Ishikawa (cell line): ENCODE data around the gene ZNF570.

Experiments
- CEBPB ChIP-seq: IDR thresholded peaks from 2 replicates; pipeline ENCODE4 v1.6.1; 2012
- CREB1 ChIP-seq: IDR thresholded peaks from 2 replicates; pipeline ENCODE4 v1.6.1; 2012; ENCODE audit warnings: low read depth
- EGR1 ChIP-seq: IDR thresholded peaks from 2 replicates; pipeline ENCODE4 v1.6.1; 2012
- EP300 ChIP-seq: IDR thresholded peaks from 2 replicates; pipeline ENCODE4 v1.6.1; 2012; ENCODE audit warnings: borderline replicate concordance
- FOXM1 ChIP-seq: IDR thresholded peaks from 2 replicates; pipeline ENCODE4 v1.6.1; 2012; ENCODE audit warnings: low read depth, borderline replicate concordance
- NFIC ChIP-seq: IDR thresholded peaks from 2 replicates; pipeline ENCODE4 v1.6.1; 2012
- RAD21 ChIP-seq: IDR thresholded peaks from 2 replicates; pipeline ENCODE4 v1.6.1; 2012; ENCODE audit warnings: low read depth
- TAF1 ChIP-seq: IDR thresholded peaks from 2 replicates; pipeline ENCODE4 v1.6.1; 2012; ENCODE audit warnings: low read depth, mild to moderate bottlenecking
- TCF12 ChIP-seq: IDR thresholded peaks from 2 replicates; pipeline ENCODE4 v1.6.1; 2012; ENCODE audit warnings: low read depth
- TEAD4 ChIP-seq: IDR thresholded peaks from 2 replicates; pipeline ENCODE4 v1.6.1; 2012
- YY1 ChIP-seq: IDR thresholded peaks from 2 replicates; pipeline ENCODE4 v1.6.1; 2012; ENCODE audit warnings: low read depth
- ZBTB7A ChIP-seq: IDR thresholded peaks from 2 replicates; pipeline ENCODE4 v1.6.1; 2012; ENCODE audit warnings: low read depth
- TF ChIP-seq, protein P1 (sequence below): IDR thresholded peaks from 2 replicates; pipeline ENCODE4 v1.6.1; 2012
- TF ChIP-seq, protein P2 (sequence below): IDR thresholded peaks from 2 replicates; pipeline ENCODE4 v1.6.1; 2012; ENCODE audit warnings: low read depth, mild to moderate bottlenecking
- TF ChIP-seq, protein P3 (sequence below): IDR thresholded peaks from 2 replicates; pipeline ENCODE4 v1.6.1; 2012

The ZNF570 gene

DNA sequence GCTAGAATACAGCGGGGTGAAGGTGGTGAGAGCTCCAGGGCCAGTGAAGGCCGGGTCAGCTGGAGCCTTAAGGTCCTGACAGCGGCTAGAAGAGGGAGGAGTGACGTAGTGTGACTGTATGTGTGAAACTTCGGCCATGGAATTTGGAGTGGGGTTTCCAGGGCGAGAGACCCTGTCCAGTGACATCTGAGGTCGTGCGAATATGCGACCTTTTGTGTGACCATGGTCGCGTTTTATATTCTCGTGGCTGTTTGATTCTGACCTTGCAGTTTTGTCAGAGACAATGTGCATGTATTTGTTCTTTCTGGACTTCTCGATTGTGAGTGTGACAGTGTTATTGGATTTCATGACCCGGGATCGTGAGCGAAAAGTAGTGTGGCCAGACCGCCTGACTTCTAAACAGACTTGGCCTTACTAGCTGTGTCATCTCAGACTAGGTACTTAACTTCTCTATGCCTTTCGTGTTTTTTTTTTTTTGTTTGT is 1.5 kb upstream of the ZNF570 start:
- TF ChIP-seq FOXM1 (no peak), EP300 (no peak), TAF1 (no peak), CREB1 (no peak), TEAD4 (no peak), CEBPB (no peak), NFIC (no peak), EGR1 (no peak), RAD21 (no peak), ZBTB7A (no peak), TCF12 (no peak), YY1 (no peak)
- TF ChIP-seq, protein P1, sequence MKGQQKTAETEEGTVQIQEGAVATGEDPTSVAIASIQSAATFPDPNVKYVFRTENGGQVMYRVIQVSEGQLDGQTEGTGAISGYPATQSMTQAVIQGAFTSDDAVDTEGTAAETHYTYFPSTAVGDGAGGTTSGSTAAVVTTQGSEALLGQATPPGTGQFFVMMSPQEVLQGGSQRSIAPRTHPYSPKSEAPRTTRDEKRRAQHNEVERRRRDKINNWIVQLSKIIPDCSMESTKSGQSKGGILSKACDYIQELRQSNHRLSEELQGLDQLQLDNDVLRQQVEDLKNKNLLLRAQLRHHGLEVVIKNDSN = no peak
- TF ChIP-seq, protein P2, sequence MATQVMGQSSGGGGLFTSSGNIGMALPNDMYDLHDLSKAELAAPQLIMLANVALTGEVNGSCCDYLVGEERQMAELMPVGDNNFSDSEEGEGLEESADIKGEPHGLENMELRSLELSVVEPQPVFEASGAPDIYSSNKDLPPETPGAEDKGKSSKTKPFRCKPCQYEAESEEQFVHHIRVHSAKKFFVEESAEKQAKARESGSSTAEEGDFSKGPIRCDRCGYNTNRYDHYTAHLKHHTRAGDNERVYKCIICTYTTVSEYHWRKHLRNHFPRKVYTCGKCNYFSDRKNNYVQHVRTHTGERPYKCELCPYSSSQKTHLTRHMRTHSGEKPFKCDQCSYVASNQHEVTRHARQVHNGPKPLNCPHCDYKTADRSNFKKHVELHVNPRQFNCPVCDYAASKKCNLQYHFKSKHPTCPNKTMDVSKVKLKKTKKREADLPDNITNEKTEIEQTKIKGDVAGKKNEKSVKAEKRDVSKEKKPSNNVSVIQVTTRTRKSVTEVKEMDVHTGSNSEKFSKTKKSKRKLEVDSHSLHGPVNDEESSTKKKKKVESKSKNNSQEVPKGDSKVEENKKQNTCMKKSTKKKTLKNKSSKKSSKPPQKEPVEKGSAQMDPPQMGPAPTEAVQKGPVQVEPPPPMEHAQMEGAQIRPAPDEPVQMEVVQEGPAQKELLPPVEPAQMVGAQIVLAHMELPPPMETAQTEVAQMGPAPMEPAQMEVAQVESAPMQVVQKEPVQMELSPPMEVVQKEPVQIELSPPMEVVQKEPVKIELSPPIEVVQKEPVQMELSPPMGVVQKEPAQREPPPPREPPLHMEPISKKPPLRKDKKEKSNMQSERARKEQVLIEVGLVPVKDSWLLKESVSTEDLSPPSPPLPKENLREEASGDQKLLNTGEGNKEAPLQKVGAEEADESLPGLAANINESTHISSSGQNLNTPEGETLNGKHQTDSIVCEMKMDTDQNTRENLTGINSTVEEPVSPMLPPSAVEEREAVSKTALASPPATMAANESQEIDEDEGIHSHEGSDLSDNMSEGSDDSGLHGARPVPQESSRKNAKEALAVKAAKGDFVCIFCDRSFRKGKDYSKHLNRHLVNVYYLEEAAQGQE = no peak
- TF ChIP-seq, protein P3, sequence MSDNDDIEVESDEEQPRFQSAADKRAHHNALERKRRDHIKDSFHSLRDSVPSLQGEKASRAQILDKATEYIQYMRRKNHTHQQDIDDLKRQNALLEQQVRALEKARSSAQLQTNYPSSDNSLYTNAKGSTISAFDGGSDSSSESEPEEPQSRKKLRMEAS = no peak

DNA sequence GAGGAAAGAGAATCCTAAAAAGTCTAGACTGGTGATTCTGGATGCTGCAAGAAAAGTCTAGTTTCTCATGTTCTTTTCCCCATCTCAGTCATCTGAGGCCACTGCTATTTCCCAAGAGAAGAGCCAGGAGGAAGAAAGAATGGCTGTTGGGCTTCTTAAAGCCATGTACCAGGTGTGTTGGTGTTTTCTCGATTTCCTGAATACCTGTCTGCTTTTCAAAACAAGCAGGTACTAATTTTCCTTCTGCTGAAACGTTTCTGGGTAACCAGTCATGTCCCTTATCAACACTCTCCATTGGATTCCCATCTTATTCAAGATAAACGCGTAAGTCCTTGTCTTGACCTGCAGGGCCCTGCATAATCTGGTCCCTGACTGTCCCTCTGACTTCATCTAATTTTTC is 1.1 kb downstream of the ZNF570 start:
- no peak for TF ChIP-seq TAF1
- TF ChIP-seq, protein P3 = no peak
- TF ChIP-seq CREB1 = no peak
- TF ChIP-seq, protein P1 = no peak
- no peak for TF ChIP-seq RAD21
- TF ChIP-seq TCF12 = no peak
- no peak for TF ChIP-seq NFIC

DNA sequence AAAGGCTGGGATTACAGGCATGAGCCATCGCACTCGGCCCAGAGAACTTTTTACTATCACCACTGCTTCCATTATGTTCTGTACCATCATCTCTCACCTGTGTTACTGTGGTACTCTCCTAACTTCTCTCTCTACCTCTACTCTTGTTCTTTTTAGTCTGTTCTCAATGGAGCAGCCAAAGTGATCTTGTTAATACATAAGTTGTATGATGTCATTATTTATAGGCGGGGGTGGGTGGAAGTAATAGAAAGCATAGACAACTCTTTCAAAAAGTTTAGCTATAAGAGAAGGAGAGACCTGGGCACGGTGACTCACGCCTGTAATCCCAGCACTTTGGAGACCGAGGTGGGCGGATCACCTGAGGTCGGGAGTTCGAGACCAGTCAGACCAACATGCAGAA is 3.0 kb downstream of the ZNF570 start:
- no peak for TF ChIP-seq ZBTB7A
- no peak for TF ChIP-seq FOXM1
- no peak for TF ChIP-seq EGR1
- TF ChIP-seq CEBPB = no peak
- TF ChIP-seq CREB1 = no peak
- TF ChIP-seq, protein P3 = no peak
- no peak for TF ChIP-seq NFIC
- TF ChIP-seq, protein P2 = no peak
- TF ChIP-seq, protein P1 = no peak

DNA sequence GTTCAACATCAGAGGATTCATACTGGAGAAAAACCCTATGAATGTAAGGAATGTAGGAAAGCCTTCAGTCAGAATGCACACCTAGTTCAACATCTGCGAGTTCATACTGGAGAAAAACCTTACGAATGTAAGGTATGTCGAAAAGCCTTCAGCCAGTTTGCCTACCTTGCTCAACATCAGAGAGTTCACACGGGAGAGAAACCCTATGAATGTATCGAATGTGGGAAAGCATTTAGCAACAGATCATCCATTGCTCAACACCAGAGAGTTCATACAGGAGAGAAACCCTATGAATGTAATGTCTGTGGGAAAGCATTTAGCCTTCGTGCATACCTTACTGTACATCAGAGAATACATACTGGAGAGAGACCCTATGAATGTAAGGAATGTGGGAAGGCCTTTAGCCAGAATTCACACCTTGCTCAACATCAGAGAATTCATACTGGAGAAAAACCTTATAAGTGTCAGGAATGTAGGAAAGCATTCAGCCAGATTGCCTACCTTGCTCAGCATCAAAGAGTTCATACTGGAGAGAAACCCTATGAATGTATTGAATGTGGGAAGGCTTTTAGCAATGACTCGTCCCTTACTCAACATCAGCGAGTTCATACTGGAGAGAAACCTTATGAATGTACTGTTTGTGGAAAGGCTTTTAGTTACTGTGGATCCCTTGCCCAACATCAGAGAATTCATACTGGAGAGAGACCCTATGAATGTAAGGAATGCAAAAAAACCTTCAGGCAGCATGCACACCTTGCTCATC is 15.4 kb downstream of the ZNF570 start:
- TF ChIP-seq, protein P3 = no peak
- no peak for TF ChIP-seq CEBPB
- TF ChIP-seq TAF1 = no peak
- TF ChIP-seq TCF12 = no peak
- no peak for TF ChIP-seq NFIC
- TF ChIP-seq, protein P1 = no peak
- no peak for TF ChIP-seq FOXM1
- TF ChIP-seq, protein P2 = no peak
- no peak for TF ChIP-seq EGR1
- no peak for TF ChIP-seq CREB1
- TF ChIP-seq TEAD4 = no peak
- TF ChIP-seq YY1 = no peak
- TF ChIP-seq RAD21 = no peak
- no peak for TF ChIP-seq ZBTB7A
- TF ChIP-seq EP300 = no peak
